ENCODE results near the gene NR2E1.

NR2E1 gene

GRCh38 chr6:108170332-108171290 lies 4.8 kb downstream of the NR2E1 start:
- no peak overlapping the region for H3K27ac ChIP-seq
- DNase-seq (ENCODE audit: low read depth, low spot score): no peak

- DNase-seq (ENCODE audit: low read depth, low spot score): no peak
- H3K27ac ChIP-seq: no peak overlapping the region
Observed at GRCh38 chr6:108171291-108171917, 5.6 kb downstream of the NR2E1 start.

- no peak for DNase-seq (ENCODE audit: low read depth, low spot score)
- H3K27ac ChIP-seq: no peak overlapping the region
Observed at GRCh38 chr6:108171918-108172516, 6.2 kb downstream of the NR2E1 start.

- no peak overlapping the region for H3K27ac ChIP-seq
- DNase-seq (ENCODE audit: low read depth, low spot score): no peak
Observed at GRCh38 chr6:108174371-108175175, 8.8 kb downstream of the NR2E1 start.

- no peak for DNase-seq (ENCODE audit: low read depth, low spot score)
Observed at GRCh38 chr6:108175176-108175591, 9.4 kb downstream of the NR2E1 start.

GRCh38 chr6:108175592-108176279 lies 9.9 kb downstream of the NR2E1 start:
- no peak for DNase-seq (ENCODE audit: low read depth, low spot score)
- no peak overlapping the region for H3K27ac ChIP-seq

More at GRCh38 chr6:108175176-108175591, 9.4 kb downstream of the NR2E1 start:
- H3K27ac ChIP-seq: no peak overlapping the region

GRCh38 chr6:108176281-108177089 lies 10.7 kb downstream of the NR2E1 start:
- no peak for DNase-seq (ENCODE audit: low read depth, low spot score)

GRCh38 chr6:108179741-108180140 lies 13.9 kb downstream of the NR2E1 start:
- DNase-seq (ENCODE audit: low read depth, low spot score): no peak
- no peak overlapping the region for H3K27ac ChIP-seq

More at GRCh38 chr6:108176281-108177089, 10.7 kb downstream of the NR2E1 start:
- H3K27ac ChIP-seq: no peak overlapping the region

GRCh38 chr6:108180266-108180665 lies 14.4 kb downstream of the NR2E1 start:
- DNase-seq (ENCODE audit: low read depth, low spot score): no peak
- no peak overlapping the region for H3K27ac ChIP-seq

- no peak overlapping the region for H3K27ac ChIP-seq
- DNase-seq (ENCODE audit: low read depth, low spot score): no peak
Observed at GRCh38 chr6:108180776-108181175, 15.0 kb downstream of the NR2E1 start.

GRCh38 chr6:108186226-108186625 lies 20.4 kb downstream of the NR2E1 start:
- no peak for DNase-seq (ENCODE audit: low read depth, low spot score)
- H3K27ac ChIP-seq: no peak overlapping the region

GRCh38 chr6:108187519-108187918 lies 21.7 kb downstream of the NR2E1 start:
- DNase-seq (ENCODE audit: low read depth, low spot score): no peak
- no peak overlapping the region for H3K27ac ChIP-seq

GRCh38 chr6:108193131-108193530 lies 27.3 kb downstream of the NR2E1 start:
- DNase-seq (ENCODE audit: low read depth, low spot score): no peak
- no peak overlapping the region for H3K27ac ChIP-seq

GRCh38 chr6:108193835-108194234 lies 28.0 kb downstream of the NR2E1 start:
- DNase-seq (ENCODE audit: low read depth, low spot score): no peak
- no peak overlapping the region for H3K27ac ChIP-seq

- DNase-seq (ENCODE audit: low read depth, low spot score): no peak
- H3K27ac ChIP-seq: no peak overlapping the region
Observed at GRCh38 chr6:108194503-108194902, 28.7 kb downstream of the NR2E1 start.

GRCh38 chr6:108195209-108195608 lies 29.4 kb downstream of the NR2E1 start:
- no peak for DNase-seq (ENCODE audit: low read depth, low spot score)
- H3K27ac ChIP-seq: no peak overlapping the region

GRCh38 chr6:108198761-108199498 lies 33.1 kb downstream of the NR2E1 start:
- DNase-seq (ENCODE audit: low read depth, low spot score): no peak

GRCh38 chr6:108200186-108200585 lies 34.4 kb downstream of the NR2E1 start:
- DNase-seq (ENCODE audit: low read depth, low spot score): no peak
- no peak overlapping the region for H3K27ac ChIP-seq

More at GRCh38 chr6:108198761-108199498, 33.1 kb downstream of the NR2E1 start:
- no peak overlapping the region for H3K27ac ChIP-seq
